Bronchial epithelial cell (primary cell): Measurements from ENCODE around the gene KCNG3. TPM values are rescaled to one million over a fixed set of nuclear protein-coding genes. Genes with fewer than 3 reads are reported as not detected.

Source experiments
- DNase-seq: peaks from one replicate; pipeline ENCODE4 v3.0.0-alpha.2; 2010; ENCODE audit warnings: low read depth
- FAIRE-seq: peaks from 2 replicates; lab custom pipeline; 2011; peaks lifted over from hg19 to GRCh38; lab: Jason Lieb, UNC
- H3K27me3 ChIP-seq: 2 replicates; pipeline ENCODE4 v1.5.1; 2011; ENCODE audit warnings: low read length; ENCODE audit not compliant: control insufficient read depth, insufficient read depth
- H3K36me3 ChIP-seq: 2 replicates; pipeline ENCODE4 v1.5.1; 2011; ENCODE audit warnings: low read length; ENCODE audit not compliant: control insufficient read depth, insufficient read depth
- H3K4me3 ChIP-seq: 2 replicates; pipeline ENCODE4 v1.5.1; 2011; ENCODE audit warnings: mild to moderate bottlenecking, low read depth, low read length, control low read depth
- total RNA-seq: library from RNA; depleted of rRNA; stranded (reverse); fragments of >200 nt; gene quantifications from 2 replicates; pipeline ENCODE4 v1.2.1, GENCODE V29; 2014
- TF ChIP-seq, protein P1 (sequence below): IDR thresholded peaks from 2 replicates; pipeline ENCODE4 v1.5.1; 2011; ENCODE audit warnings: mild to moderate bottlenecking, moderate library complexity, low read length, control low read depth, inconsistent platforms; ENCODE audit not compliant: insufficient read depth, severe bottlenecking

Gene KCNG3
- total RNA-seq, 1 donor from 2014 or later = not detected

DNA sequence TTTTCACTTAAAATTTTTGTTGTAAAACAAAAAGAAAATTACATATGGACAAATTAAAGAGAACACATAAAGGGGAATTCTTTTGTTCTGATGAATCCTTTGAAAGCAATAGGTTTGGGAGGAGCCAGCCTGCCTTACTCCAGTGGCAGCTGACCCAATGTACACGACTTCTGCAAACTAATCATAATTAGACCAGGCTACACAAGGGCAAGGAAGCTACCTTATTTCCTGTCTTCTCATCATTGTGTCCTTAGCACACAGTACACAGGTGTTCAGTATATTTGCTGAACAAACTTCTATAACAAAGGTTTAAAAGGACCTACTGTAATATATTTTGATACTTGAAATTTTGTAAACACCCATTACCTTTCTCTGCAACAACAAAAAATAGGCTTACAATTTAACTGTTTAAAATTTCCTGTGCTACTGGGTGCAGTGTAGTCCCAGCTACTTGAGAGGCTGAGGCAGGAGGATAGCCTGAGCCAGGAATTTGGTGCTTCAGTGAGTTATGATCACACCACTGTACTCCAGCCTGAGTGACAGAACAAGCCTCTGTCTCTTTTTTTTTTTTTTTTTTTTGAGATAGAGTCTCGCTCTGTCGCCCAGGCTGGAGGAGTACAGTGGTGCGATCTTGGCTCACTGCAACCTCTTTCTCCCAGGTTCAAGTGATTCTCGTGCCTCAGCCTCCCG, 18.9 kb downstream of the KCNG3 start:
- FAIRE-seq (no peak), DNase-seq (no peak)
- no peaks in the 10 kb centered on the region for H3K36me3 ChIP-seq
- no peaks in the 10 kb centered on the region for H3K27me3 ChIP-seq
- H3K4me3 ChIP-seq = no peak overlapping the region
- TF ChIP-seq, protein P1, sequence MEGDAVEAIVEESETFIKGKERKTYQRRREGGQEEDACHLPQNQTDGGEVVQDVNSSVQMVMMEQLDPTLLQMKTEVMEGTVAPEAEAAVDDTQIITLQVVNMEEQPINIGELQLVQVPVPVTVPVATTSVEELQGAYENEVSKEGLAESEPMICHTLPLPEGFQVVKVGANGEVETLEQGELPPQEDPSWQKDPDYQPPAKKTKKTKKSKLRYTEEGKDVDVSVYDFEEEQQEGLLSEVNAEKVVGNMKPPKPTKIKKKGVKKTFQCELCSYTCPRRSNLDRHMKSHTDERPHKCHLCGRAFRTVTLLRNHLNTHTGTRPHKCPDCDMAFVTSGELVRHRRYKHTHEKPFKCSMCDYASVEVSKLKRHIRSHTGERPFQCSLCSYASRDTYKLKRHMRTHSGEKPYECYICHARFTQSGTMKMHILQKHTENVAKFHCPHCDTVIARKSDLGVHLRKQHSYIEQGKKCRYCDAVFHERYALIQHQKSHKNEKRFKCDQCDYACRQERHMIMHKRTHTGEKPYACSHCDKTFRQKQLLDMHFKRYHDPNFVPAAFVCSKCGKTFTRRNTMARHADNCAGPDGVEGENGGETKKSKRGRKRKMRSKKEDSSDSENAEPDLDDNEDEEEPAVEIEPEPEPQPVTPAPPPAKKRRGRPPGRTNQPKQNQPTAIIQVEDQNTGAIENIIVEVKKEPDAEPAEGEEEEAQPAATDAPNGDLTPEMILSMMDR = no peak

DNA sequence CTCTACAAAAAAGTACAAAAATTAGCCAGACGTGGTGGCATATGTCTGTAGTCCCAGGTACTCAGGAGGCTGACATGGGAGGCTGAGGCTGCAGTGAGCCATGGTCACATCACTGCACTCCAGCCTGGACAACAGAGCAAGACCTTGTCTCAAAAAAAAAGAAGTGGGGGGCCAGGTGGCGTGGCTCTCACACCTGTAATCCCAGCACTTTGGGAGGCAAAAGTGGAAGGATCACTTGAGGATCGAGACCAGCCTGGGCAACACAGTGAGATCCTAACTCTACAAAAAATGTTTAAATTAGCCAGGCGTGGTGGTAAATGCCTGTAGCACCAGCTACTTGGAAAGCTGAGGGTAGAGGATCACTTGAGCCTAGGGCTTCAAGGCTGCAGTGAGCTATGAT, 23.1 kb downstream of the KCNG3 start:
- Histone ChIP-seq H3K27me3 (no peaks in the 10 kb centered on the region), H3K4me3 (no peak overlapping the region), H3K36me3 (no peaks in the 10 kb centered on the region)
- TF ChIP-seq, protein P1 = no peak
- no peak for FAIRE-seq
- DNase-seq = no peak

DNA sequence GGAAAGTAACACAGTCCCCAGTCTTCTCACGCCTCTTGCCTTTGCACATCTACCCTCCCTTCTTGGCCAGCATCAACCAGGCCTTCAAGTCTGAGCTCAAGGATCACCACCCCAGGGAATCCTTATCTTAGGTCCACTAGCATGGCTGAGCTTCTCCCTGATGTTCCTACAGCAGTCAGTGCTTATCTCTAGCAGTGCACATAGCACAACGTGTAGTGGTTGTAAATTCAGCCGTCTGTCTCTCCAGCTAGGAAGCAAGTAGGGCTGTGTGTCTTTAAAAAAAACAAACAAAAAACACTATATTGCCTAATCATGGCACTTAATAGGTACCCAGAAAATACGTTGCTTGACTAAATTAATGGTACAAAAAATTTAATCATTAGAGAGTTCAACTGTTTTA, 29.2 kb downstream of the KCNG3 start:
- no peak overlapping the region for H3K4me3 ChIP-seq
- FAIRE-seq = no peak
- TF ChIP-seq, protein P1 = no peak
- no peaks in the 10 kb centered on the region for H3K27me3 ChIP-seq
- H3K36me3 ChIP-seq = no peaks in the 10 kb centered on the region
- no peak for DNase-seq

DNA sequence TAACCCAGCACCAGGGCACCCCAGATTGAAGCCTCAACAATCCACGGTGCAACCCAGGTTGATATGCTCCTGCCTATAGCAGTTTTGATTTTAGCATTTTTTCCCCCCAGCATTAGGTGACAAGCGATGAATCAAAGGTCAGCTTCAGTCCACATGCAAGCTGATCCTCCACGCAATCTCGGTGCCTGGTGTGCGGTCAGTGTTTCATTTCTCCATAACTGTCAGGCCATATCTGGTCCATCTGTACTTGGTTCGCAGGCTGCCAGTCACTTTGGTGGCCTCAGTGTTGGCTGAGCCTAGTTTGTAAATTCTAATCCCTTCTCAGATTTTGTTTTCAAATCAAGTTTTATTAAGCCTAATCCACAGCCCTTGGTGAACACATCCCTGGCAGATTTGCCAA, 30.2 kb downstream of the KCNG3 start:
- Histone ChIP-seq H3K4me3 (no peak overlapping the region), H3K36me3 (no peaks in the 10 kb centered on the region), H3K27me3 (no peaks in the 10 kb centered on the region)
- no peak for FAIRE-seq
- no peak for DNase-seq
- TF ChIP-seq, protein P1 = no peak

DNA sequence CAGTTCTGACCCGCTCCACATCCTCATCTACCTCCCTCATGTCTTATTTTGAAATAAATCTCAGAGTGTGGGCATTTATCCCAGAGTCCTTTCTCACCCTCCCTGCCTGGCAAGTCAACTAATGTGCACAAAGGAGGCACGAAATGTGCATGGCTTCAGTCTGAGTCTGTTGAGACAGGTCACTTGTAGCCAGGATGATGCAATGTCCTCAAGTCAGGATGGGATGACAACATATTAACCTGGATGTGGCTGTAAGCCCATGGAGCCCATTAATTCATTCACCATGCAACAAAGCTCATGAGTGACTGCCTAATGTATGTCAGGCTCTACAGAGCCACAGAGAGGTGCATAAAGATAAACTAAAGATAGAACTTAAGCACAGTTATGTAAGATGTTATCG, 34.5 kb downstream of the KCNG3 start:
- H3K27me3 ChIP-seq = no peaks in the 10 kb centered on the region
- peak; percentile 18 for DNase-seq
- H3K36me3 ChIP-seq = no peaks in the 10 kb centered on the region
- no peak for FAIRE-seq
- TF ChIP-seq, protein P1 = no peak
- no peak overlapping the region for H3K4me3 ChIP-seq

- TF ChIP-seq, protein P1 = no peak
- H3K4me3 ChIP-seq = no peak overlapping the region
- DNase-seq (no peak), FAIRE-seq (no peak)
- H3K27me3 ChIP-seq = no peaks in the 10 kb centered on the region
- H3K36me3 ChIP-seq = no peaks in the 10 kb centered on the region
These were observed 35.4 kb downstream of the KCNG3 start for GRCh38 chr2:42458396-42458795.
